Stimulated activated memory B cell treated with anti-CD40 and anti-IgM and Interleukin-4, amounts not matched to agents 10 μg/mL and 1 μg/mL and 100 μg/mL, for 72 hours (primary cell): ENCODE results near the gene GOLGA8A.
"Not testable (repeated sequence)": the region's sequence is repeated elsewhere in the genome, so short reads cannot be mapped to it uniquely, and the experiment has no call there.

Experiments used
- ATAC-seq: fragments of 150-1000 bp; cut with Tn5 transposase; 2 replicates; pipeline ENCODE4 v1.10.0; 2021
- H3K27ac Mint-ChIP-seq: one replicate; pipeline ENCODE4 v1.8.0; 2022; ENCODE audit warnings: mild to moderate bottlenecking, mixed read lengths
- H3K27me3 Mint-ChIP-seq: one replicate; pipeline ENCODE4 v1.8.0; 2022; ENCODE audit warnings: mixed read lengths
- H3K36me3 Mint-ChIP-seq: one replicate; pipeline ENCODE4 v1.8.0; 2022; ENCODE audit warnings: mixed read lengths
- H3K4me1 Mint-ChIP-seq: one replicate; pipeline ENCODE4 v1.8.0; 2022; ENCODE audit warnings: mixed read lengths
- H3K4me3 Mint-ChIP-seq: one replicate; pipeline ENCODE4 v1.8.0; 2022; ENCODE audit warnings: mild to moderate bottlenecking, moderate library complexity, mixed read lengths
- H3K9me3 Mint-ChIP-seq: one replicate; pipeline ENCODE4 v1.8.0; 2022; ENCODE audit warnings: mixed read lengths

Gene GOLGA8A

DNA sequence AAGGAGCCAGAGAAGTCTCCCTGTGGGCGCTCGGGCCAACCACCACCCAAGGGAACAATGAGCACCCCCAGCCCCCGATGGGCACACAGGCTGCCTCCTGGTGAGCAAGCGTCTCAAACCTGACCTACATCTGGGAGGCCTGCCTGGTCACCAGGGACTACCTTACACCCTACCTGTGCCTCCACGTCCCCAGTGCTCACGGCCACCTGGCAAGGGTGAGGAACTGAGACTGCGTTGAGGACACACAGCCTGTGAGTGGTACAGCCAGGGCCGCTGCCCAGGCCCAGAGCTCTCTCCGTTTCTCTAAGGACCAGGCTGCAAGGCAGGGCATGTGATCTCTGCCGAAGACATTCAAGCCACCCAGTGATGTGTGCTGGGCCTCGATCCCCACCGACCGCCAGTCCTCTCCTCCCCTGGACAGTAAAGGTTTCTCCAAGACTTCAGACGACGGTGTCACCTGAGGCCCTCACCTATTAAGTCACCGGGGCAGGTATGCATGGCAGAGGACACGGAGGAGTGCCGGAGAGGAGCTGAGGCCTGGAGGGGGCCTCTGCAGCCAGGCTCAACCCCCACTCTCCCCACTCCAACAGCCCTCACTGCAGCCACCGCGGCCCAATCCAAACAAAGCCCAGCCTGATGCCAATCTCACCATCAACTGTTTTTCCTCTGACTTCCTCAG lies 2.8 kb downstream of the GOLGA8A start:
- peaks cover 35% of the 10 kb centered on the region for H3K36me3 Mint-ChIP-seq

DNA sequence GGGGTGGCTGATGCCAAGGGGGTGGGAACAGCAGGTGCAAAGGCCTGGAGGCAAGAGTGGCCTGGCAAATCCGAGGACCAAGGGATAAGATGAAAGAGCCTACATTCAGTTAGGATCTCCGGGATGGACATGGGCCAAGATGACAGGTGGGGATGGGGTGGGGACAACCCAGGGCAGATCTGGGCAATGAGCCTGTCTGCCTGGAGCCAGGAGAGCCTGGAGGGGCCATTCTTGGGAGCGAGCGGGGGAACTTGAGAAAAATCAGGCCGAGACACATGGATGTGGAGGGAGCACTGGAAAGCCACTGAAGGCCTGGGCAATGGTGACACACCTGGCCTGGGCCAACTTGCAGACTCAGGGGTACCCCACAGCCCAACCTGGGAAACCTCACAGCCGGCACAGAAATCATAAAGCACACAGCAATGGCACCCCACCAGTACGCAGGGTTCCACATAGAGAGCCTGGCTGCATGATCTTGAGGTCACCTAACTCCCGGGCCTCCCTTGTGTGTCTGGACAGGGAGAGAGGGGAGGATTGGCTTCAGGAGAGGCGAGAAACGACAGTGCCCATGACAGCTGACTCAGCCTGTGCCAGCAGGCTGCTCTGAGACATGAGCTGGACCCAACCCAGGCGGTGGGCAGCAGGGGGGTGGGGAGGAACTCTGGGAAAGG lies 3.5 kb downstream of the GOLGA8A start:
- not testable (repeated sequence) for H3K4me3 Mint-ChIP-seq, H3K27me3 Mint-ChIP-seq, H3K27ac Mint-ChIP-seq, ATAC-seq, H3K9me3 Mint-ChIP-seq
- H3K36me3 Mint-ChIP-seq: peaks cover 41% of the 10 kb centered on the region
- peaks cover 40% of the 10 kb centered on the region for H3K4me1 Mint-ChIP-seq

More for the DNA sequence above, 2.8 kb downstream of the GOLGA8A start:
- H3K4me3 Mint-ChIP-seq: no peak overlapping the region
- H3K27ac Mint-ChIP-seq: no peak overlapping the region
- H3K27me3 Mint-ChIP-seq: no peaks in the 10 kb centered on the region
- peaks cover 40% of the 10 kb centered on the region for H3K4me1 Mint-ChIP-seq
- no peak for ATAC-seq
- H3K9me3 Mint-ChIP-seq: no peaks in the 10 kb centered on the region

DNA sequence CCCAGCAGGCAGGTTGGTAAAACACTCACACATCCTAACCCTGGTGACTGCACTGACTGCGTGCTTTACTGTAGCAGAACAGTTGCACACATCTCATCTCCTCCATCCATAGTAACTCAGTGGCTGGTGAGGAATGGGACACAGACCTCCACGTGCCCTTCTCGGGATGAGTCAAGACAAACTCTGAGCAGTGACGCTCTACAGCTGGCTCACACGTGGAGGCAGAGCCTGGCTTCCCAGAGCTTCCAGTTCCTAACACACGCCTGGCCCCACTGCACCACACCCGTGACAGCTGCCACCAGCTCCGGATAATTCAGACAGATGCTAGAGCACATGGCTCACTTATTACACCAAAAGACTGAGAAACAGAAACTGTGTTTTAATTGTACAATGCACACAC lies 7.0 kb downstream of the GOLGA8A start:
- Mint-ChIP-seq H3K36me3 (peaks cover 49% of the 10 kb centered on the region), H3K4me1 (peaks cover 30% of the 10 kb centered on the region)
- not testable (repeated sequence) for H3K27ac Mint-ChIP-seq, H3K27me3 Mint-ChIP-seq, ATAC-seq, H3K9me3 Mint-ChIP-seq, H3K4me3 Mint-ChIP-seq

DNA sequence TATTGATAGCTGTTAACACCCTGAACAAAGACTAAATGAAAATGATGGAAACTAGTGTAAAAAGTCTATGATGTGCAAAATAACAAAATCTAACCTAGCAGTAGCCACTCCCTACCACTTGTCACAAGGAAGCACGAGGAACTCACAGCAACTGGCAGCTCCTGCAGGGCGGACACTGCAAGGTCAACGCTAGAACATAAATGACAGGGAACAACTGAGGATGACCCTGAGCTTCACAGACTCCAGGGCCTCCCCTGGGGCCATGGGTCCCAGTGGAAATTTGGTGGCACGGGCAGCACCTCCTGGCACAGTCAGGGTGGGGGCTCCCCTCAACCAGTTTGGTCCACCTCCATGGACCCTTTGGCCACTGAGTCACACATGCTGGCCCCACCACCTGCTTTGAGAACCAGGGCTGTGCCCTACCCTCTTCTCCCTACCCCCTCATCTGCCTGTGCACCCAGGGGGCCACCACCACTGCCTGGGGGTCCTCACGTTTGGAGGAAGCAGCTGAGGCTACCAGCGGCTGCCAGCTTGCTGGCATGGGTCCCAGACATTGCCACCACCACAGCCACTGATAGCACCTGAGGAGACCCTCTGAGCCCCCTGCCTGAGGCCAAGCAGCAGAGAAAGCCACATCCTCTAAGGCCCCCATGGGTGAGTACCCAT lies 14.1 kb downstream of the GOLGA8A start:
- not testable (repeated sequence) for H3K9me3 Mint-ChIP-seq, H3K4me3 Mint-ChIP-seq, ATAC-seq, H3K27ac Mint-ChIP-seq, H3K4me1 Mint-ChIP-seq, H3K27me3 Mint-ChIP-seq
- peaks cover 15% of the 10 kb centered on the region for H3K36me3 Mint-ChIP-seq

DNA sequence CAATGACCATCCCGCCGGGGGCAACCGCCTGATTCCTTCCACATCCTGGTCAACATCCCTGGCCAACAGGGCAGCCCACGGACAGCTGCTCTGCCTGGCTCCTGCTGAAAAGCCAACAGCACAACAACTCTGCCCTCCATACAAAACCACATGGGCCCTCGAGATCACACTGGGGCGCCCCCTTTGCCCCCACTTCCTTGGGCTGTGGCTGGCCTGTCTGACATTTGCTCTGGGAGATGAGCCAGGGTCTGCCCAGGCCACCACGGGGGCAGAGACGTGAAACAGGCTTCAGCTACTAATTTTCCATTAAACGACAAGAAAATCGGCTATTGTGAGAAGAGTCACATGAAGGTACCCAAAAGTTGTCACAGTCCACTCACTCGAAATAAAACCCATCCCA lies 16.7 kb downstream of the GOLGA8A start:
- H3K4me1 Mint-ChIP-seq, H3K27ac Mint-ChIP-seq, H3K4me3 Mint-ChIP-seq, ATAC-seq, H3K27me3 Mint-ChIP-seq, H3K9me3 Mint-ChIP-seq: not testable (repeated sequence)
- peaks cover 19% of the 10 kb centered on the region for H3K36me3 Mint-ChIP-seq

DNA sequence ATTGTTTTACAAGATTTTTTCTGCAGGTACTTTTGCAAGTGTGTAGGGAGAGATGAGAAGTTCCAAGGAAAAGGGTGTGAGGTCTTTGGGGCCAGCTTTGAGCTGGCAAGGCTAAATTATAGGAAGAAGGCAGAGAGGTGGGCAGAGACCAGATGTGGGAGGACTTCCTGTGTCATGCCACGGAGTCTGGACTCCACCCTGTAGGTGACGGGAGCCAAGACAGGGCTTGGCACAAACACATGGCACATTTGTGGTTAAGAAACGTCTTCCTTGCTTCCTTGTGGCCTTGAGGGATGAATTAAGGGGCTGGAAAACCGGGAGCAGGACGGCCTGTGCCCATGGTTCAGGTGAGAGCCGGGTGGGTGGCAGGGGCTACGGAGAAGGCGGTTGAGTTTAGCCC lies 19.2 kb downstream of the GOLGA8A start:
- ATAC-seq, H3K4me1 Mint-ChIP-seq, H3K27me3 Mint-ChIP-seq, H3K27ac Mint-ChIP-seq, H3K9me3 Mint-ChIP-seq, H3K4me3 Mint-ChIP-seq: not testable (repeated sequence)
- peaks cover 12% of the 10 kb centered on the region for H3K36me3 Mint-ChIP-seq

DNA sequence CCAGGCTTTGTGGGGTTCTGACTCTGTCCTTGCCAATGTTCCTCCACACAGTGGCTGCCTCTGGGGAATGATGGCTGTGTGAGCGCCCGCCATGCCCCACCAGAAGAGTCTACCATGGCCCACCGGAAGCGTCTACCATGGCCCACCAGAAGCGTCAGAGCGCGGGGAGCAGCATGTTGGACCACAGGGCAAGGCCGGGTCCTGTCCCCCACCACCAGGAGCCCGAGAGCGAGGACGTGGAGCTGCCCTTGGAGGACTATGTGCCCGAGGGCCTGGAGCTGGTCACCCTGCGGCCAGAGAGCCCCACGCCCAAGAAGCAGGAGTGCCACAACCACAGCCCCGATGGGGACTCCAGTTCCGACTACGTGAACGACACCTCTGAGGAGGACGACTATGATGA lies 28.1 kb downstream of the GOLGA8A start:
- H3K4me1 Mint-ChIP-seq, H3K9me3 Mint-ChIP-seq, H3K36me3 Mint-ChIP-seq, ATAC-seq, H3K27me3 Mint-ChIP-seq, H3K27ac Mint-ChIP-seq, H3K4me3 Mint-ChIP-seq: not testable (repeated sequence)

DNA sequence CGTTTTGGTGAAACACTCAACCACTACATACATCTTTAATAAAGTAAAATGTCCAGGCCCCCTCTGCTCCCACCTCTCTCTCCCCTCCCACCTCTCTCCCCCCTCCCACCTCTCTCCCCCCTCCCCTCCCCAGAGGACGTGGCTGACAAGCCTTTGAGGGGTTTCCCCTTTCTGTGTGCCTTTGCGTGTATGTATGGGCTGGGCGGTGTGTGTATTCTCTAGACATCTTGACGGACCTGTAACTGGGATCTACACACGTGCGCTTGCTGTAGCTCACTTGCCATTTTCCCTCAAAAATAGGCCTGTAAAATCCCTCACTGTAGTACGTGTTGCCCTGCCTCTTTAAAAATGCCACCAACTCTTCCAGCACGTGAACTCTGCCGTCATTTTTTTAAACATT lies 28.6 kb downstream of the GOLGA8A start:
- H3K4me3 Mint-ChIP-seq, H3K4me1 Mint-ChIP-seq, H3K27me3 Mint-ChIP-seq, ATAC-seq, H3K9me3 Mint-ChIP-seq, H3K36me3 Mint-ChIP-seq, H3K27ac Mint-ChIP-seq: not testable (repeated sequence)

DNA sequence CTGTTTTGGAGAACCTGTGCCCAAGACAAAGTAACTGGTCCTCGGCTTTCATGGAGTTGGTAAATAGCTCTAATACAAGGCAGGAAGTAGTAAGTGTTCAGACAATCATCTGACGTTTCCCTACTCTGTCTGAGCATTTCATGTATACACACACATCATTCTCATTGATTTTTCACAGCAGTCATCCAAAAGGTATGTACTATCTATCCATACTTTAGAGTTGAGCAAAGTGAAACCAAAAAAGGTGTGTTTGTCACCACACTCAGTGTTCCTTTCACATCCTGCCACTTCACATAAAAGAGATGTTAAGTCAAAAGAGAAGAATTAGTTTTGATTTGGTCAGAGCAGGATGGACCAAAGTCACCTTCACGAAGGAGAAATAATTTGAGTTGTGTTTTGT lies 33.7 kb downstream of the GOLGA8A start:
- ATAC-seq, H3K27me3 Mint-ChIP-seq, H3K4me1 Mint-ChIP-seq, H3K9me3 Mint-ChIP-seq, H3K4me3 Mint-ChIP-seq, H3K36me3 Mint-ChIP-seq, H3K27ac Mint-ChIP-seq: not testable (repeated sequence)

DNA sequence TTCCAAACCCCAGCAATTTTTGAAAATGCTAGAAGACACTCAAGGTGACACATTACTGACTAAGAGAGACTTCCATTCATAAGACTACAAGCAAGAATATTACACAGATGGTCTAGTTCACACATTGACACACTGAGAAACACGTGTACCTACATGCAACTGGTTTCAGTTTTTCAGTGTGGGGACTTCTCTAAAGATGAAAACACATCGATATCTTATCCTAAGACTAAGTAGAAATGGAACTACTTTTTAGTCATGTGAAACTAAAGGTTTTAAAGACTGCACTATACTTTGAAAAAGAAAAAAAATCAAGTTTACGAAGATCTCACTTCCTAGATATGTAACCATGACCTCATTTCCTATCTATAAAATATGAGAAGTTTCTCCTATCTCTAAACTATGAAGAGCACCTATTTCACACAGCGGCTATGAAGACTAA lies 34.4 kb downstream of the GOLGA8A start:
- not testable (repeated sequence) for H3K4me1 Mint-ChIP-seq, H3K27me3 Mint-ChIP-seq, H3K27ac Mint-ChIP-seq, H3K4me3 Mint-ChIP-seq, H3K9me3 Mint-ChIP-seq, ATAC-seq, H3K36me3 Mint-ChIP-seq

DNA sequence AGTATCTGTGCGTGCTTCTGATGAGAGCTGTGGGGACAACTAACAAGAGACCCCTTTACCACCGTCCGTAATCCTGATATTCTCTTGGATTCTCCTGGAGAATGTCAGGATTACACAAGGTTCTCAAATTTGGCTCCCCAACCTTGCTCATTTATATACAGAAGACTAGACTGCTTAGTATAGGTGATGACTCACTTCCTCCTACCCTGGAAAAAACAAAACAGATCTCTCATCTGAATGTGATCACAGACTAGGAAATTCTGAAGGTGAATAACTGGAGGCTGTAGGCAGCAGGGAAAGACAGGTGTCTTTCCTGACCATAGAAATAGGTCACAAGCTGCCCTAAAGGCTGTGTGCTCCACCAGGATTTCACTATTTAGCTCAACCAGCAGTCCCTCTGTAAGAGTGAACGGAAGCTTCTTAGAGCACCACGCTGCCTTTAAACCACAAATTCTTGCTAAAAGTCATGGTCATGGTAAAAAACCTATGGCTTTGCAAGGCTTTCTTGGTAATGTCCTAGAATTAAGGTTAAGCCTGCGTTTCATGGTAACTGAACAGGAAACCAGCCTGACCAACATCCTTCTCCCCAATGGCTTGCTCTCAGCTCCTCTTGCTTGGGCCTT lies 39.9 kb downstream of the GOLGA8A start:
- not testable (repeated sequence) for H3K4me1 Mint-ChIP-seq

DNA sequence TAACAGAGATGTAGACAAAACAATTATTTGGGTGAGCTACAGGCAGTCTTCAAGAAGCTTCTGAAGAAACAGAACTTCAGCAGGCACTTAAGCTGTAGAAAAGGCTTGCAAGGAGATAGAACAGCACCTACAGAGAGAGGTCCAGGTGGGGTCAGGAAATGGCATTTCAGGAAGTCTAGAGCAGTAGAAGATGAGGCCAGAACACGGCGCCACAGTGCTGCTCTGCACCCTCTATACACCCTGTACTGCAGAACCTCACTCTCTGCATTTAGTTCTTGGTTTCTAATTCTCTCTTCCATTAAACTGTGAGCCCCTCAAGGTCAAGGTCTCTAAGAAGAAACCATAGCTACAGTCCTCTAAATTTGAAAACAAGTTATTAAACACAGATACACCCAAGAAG lies 44.6 kb downstream of the GOLGA8A start:
- not testable (repeated sequence) for H3K27me3 Mint-ChIP-seq, H3K27ac Mint-ChIP-seq, H3K4me1 Mint-ChIP-seq, H3K9me3 Mint-ChIP-seq, ATAC-seq, H3K4me3 Mint-ChIP-seq, H3K36me3 Mint-ChIP-seq

More for the DNA sequence above, 39.9 kb downstream of the GOLGA8A start:
- not testable (repeated sequence) for H3K27ac Mint-ChIP-seq, H3K36me3 Mint-ChIP-seq, H3K27me3 Mint-ChIP-seq, H3K9me3 Mint-ChIP-seq, H3K4me3 Mint-ChIP-seq
- peak; percentile 83 for ATAC-seq

DNA sequence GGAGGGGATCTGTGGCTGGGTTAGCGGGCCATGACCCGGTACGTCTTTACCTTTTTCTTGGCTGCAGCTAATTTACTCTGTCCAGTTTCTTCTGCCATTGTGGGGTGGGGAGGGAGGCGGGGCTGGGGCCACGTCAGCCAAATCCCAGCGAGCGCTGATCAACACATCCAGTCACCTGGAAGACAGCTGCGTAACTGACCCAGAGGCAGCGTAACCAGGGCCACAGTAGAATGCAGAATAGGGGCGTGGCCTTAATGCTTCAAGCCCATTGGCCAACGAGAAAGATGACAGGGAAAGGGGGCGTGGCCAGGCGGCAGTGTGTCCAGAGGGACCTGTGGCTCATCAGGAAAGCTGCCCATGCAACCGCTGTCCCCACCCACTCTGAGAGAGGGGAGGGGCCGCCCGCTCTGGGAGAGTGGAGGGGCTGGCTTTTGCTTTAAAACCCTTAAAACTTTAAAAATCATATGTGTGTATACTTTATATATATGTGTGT lies 48.0 kb downstream of the GOLGA8A start:
- not testable (repeated sequence) for H3K27me3 Mint-ChIP-seq, H3K27ac Mint-ChIP-seq, H3K36me3 Mint-ChIP-seq, H3K9me3 Mint-ChIP-seq, H3K4me3 Mint-ChIP-seq, H3K4me1 Mint-ChIP-seq, ATAC-seq
